GM19467 (cell line): ENCODE data around the gene SNIP1.
"Not testable (repeated sequence)": the region's sequence is repeated elsewhere in the genome, so short reads cannot be mapped to it uniquely, and the experiment has no call there.

ENCODE experiments used
- ATAC-seq: cut with Tn5 transposase; IDR thresholded peaks from one replicate; pipeline ENCODE4 v1.9.1; 2021; ENCODE audit warnings: mild to moderate bottlenecking, moderate library complexity; ENCODE audit not compliant: unreplicated experiment

The SNIP1 gene, protein sequence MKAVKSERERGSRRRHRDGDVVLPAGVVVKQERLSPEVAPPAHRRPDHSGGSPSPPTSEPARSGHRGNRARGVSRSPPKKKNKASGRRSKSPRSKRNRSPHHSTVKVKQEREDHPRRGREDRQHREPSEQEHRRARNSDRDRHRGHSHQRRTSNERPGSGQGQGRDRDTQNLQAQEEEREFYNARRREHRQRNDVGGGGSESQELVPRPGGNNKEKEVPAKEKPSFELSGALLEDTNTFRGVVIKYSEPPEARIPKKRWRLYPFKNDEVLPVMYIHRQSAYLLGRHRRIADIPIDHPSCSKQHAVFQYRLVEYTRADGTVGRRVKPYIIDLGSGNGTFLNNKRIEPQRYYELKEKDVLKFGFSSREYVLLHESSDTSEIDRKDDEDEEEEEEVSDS

DNA sequence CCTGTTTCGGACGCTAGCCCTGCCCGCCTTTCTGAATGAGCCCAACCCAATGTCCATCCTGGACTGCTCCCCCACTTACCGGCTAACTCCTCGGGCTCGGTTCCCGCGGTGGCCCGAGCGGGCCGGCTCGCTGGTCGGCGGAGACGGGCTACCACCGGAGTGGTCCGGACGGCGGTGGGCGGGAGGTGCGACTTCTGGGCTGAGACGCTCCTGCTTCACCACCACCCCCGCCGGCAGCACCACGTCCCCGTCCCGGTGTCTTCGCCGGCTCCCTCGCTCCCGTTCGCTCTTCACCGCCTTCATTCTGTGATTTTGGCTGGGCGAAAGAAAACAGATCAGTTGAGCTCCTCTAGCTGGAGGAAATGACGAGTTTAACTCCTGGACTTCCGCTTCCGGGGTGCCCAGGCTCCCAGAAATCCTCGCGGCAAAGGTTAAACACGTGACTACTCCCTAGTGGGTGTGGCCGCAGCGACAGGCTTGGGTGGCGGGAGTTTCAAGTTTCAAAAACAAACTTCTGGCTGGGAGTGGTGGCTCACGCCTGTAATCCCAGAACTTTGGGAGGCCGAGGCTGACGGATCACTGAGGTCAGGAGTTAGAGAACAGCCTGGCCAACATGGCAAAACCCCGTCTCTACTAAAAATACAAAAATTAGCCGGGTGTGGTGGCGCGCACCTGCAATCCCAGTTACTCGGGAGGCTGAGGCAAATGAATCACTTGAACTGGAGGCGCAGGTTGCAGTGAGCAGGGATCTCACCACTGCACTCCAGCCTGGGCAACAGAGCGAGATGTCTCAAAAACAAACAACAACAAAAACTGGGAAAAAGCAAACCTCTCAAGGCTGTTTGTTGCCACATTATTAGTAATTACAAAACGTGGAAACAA, at the start of gene SNIP1:
SNIP1 (minus strand) TSS at position 367 of the 882 bp plus-strand sequence; CDS start at position 303, 64 bp downstream.
- ATAC-seq, result peak; percentile 77

GRCh38 chr1:37602750-37603694, 48.9 kb upstream of the SNIP1 start:
- ATAC-seq, result no peak

GRCh38 chr1:37601441-37601840, 47.3 kb upstream of the SNIP1 start:
- no peak for ATAC-seq

DNA sequence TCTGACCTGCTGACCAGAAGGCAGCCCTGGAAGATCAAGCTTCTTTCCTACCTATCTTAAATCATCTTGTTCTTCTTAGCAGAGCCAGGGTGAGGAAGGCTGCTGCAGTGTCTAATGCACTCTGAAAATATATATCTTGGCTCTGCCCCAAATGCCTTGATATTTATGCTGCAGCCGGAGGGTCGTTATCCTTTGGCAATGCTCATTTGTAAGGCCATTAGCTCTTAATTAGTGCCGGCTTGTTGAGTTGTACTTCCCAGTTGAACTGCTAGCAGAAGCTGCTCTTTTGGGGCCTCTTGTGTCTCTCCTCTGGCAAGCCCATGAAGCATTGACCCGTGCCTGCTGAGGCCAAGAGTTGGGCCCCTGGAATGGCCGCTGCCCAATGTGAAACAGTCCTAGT, 45.8 kb upstream of the SNIP1 start:
- ATAC-seq, result no peak

DNA sequence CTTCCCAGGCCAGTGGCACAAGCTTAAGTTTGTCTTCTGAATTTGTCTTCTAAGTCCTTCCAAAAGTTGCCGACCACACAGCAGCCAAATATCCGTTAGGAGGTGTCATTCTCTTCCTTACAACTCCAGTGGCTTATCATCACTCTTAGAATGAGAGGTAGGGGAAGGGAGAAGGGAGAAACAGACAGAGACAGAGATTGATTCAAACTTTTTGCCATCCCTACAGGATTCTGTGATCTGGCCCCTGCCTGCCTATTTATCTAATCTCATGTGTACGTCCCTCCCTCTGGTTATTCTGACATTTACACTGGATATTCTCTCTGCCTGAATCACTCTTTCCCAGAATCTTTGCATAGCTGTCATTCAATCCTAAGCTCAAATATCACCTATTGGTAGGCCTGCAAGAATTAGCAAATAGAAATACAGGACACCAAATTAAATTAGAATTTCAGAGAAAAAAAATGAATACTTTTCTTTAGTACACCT, 42.1 kb upstream of the SNIP1 start:
- ATAC-seq, result no peak

- peak; percentile 97 for ATAC-seq
Observed at GRCh38 chr1:37595440-37596181, 41.5 kb upstream of the SNIP1 start, which contains the start of gene GNL2. GNL2 (minus strand) TSS chr1:37595937; CDS start chr1:37595822, 115 bp downstream.

GRCh38 chr1:37593726-37594125, 39.6 kb upstream of the SNIP1 start:
- no peak for ATAC-seq

DNA sequence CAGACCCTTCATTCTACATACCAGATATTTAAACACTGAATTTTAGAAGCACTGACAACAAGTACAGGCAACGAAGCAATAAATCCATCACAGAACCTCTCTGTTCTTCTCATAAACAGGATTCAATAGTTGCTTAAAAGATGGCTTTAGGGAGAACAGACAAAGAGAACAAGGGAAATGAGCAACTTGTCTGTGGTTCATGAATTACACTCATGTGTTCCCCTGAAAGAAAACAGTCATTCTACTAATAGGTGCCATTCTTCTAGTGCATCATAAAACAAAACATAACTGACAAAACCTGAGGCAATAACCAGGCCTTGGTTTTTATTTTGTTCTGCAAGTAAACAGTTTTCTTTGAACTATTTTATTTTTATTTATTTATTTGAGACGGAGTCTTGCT, 34.8 kb upstream of the SNIP1 start:
- no peak for ATAC-seq

- not testable (repeated sequence) for ATAC-seq
Observed at GRCh38 chr1:37584544-37584943, 30.5 kb upstream of the SNIP1 start.

DNA sequence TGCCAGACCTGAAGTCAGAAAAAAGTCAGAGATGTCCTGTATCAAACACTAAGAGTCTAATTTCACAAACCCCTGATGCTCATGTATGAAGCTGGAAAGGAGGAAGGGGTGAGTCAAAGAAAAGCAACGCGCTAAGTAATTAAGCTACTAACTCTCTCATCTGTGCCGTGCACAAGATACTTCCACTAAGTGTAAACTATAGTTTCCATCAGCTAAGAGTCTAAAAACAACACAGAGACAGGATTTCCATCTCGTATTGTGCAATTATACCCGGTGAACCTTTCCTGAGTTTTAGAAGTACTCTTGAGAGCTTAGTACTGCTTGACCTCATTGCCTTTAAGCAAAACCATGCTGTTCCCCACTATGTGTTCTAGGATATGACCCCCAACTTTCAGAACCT, 21.6 kb upstream of the SNIP1 start:
- no peak for ATAC-seq

DNA sequence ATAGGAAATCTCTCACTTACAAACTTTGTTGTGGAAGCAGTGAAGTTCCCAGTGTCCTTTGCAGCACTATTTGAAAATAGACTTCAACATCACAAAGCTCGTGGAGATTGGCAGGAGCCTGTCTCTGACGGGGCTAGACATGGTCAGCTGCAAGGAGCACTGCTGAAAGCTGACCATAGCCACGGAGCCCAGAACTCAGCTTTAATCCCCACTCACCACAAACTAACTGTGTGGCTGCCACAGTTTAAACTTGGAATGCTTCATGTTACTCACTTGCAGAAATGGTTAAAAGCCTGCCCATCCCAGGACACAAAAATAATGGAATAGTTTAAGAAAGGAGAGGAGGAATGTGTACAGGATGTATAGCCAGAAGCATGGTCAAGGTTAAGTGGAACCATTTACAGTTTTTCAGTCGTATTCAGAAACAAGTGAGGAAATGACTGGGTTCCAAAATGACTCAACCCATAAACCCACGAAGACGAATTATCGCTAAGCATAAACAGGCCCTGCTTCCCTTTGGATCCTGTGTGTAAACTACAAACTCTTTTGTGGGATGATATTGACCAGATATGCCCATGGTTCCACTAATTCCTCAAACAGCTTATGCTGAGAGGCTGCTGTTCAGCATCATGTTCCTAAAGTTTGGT, 20.9 kb upstream of the SNIP1 start:
- no peak for ATAC-seq

- ATAC-seq, result no peak
Observed at GRCh38 chr1:37570528-37571334, 16.6 kb upstream of the SNIP1 start.

- no peak for ATAC-seq
Observed at GRCh38 chr1:37567023-37567422, 12.9 kb upstream of the SNIP1 start.

DNA sequence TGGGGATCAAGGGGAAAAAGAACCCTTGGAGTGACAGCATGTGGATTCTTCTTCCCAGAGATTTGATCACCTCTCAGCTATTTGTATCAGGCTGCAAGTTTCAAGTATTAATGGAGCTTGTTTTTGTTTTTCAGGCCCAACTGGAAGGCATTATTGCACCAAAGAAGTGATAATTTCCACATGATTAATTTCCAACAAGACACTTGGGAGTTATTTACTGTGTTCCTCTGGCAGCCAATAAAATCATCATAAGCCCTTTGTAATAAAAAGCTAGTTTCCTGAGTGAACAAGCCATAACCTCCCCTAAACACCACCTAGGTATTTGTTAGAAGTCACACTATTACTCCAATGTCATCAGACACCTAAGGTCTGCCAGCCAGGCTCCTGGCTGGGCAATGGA, 10.8 kb upstream of the SNIP1 start:
- no peak for ATAC-seq

DNA sequence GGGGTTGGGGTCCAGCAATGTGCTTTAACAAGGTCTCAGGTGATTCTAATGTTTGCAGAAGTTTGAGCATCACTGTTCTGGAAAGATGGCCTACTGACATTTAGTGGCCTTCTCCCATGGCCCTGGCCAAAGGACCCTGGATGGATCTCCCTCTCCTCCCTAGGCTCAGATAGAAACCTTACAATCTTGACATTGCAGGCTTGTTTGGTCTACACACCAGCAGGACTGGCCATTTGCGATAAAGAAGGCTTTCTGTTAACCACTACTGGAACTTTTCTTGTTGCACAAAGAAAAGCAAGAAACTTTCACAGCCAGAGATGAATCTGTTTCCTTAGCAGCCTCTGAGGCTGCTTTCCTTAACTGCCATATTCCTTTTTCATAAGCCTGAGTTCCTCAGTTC, 8.9 kb upstream of the SNIP1 start:
- no peak for ATAC-seq

DNA sequence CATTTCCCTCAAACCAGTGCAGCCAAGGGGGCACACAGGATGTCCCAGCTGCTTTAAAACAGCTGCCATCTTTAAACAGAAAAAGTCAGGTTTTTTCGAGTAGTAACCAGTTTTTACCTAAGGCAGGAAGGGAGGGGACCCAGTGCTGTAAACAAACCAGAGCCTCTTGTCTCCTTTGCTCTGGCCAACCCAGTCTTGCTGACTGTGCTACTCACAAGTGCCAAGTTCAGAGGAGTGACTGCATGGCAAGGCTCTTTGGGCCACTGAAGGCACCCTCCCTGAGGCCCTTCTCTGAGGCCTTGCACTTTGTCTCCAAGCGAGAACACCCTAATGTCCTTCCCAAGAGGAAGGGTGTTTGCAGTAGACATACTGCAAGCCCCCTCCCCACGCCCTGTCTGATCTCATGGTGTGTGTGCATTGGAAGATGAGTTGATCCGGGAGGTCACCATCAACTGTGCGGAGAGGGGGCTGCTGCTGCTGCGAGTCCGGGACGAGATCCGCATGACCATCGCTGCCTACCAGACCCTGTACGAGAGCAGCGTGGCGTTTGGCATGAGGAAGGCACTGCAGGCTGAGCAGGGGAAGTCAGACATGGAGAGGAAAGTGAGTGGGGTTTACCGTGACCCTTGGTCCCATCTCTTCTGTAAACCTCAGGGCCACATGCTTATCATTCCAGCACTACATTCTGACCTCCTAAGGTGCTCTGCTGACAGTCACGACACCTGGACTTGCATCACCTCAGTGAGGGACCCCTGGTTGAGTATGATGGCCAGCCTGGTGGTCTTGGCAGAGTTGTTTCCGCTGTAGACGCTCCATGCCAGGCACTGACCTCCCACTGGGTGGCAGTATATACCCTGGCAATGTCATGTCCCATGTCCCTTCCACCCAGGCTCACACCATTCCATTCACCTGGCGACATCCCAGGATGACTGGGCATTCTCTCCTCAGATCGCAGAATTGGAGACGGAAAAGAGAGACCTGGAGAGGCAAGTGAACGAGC, 7.3 kb upstream of the SNIP1 start:
- ATAC-seq, result no peak

DNA sequence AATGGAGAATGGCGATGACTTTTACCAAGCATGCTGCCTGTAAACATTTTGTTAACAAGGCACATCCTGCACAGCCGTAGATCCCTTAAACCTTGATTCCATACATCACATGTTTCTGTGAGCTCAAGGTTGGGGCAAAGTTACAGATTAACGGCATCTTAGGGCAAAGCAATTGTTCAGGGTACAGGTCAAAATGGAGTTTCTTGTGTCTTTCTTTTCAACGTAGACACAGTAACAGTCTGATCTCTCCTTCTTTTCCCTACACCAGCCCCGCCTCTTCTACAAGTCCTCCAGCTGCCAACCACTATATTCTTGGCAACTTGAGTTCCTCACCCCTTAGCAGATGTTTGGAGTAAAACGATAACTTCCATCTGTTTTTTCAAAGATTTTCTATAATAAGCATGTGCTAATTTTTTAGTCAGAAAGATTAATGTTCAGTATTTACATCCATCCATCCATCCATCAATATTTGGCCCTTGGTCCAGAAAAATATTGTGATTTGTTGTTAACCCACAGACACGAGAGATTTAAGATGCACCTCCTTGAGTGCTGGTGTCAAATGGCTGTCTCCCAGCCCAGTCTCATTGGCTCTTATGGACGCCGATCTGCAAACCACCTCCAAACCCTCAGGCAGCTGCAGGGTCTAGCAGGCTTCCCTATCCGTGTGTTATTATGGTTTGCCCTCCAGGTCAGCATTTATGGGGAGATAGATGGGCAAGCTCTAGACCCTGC, 6.5 kb upstream of the SNIP1 start:
- no peak for ATAC-seq
